Endodermal cell (in vitro differentiated cells): ENCODE measurements around the gene ANO8. TPM values are rescaled to one million over a fixed set of nuclear protein-coding genes. Genes with fewer than 3 reads are reported as not detected.

Experiments
- DNase-seq: peaks from one replicate; pipeline ENCODE4 v3.0.0-alpha.2; 2017
- H3K27ac ChIP-seq: 2 replicates; pipeline ENCODE4 v1.5.1; 2013; ENCODE audit warnings: mild to moderate bottlenecking, low read depth, low read length, moderate library complexity
- H3K27me3 ChIP-seq: 2 replicates; pipeline ENCODE4 v1.6.1; 2013; ENCODE audit warnings: mild to moderate bottlenecking, low read length, moderate library complexity; ENCODE audit not compliant: insufficient read depth, control insufficient read depth, poor library complexity, severe bottlenecking
- H3K36me3 ChIP-seq: 2 replicates; pipeline ENCODE4 v1.7.0; 2013; ENCODE audit warnings: mild to moderate bottlenecking, low read length, moderate library complexity; ENCODE audit not compliant: control insufficient read depth, insufficient read depth
- H3K4me1 ChIP-seq: one replicate; pipeline ENCODE4 v1.7.0; 2013; ENCODE audit warnings: low read length; ENCODE audit not compliant: control insufficient read depth, insufficient read depth
- H3K4me3 ChIP-seq: 2 replicates; pipeline ENCODE4 v1.5.1; 2013; ENCODE audit warnings: mild to moderate bottlenecking, low read length, moderate library complexity
- H3K9ac ChIP-seq: 2 replicates; pipeline ENCODE4 v1.6.1; 2013; ENCODE audit warnings: mild to moderate bottlenecking, low read length, moderate library complexity; ENCODE audit not compliant: poor library complexity, severe bottlenecking; ENCODE audit errors: extremely low read depth
- H3K9me3 ChIP-seq: 2 replicates; pipeline ENCODE4 v1.6.1; 2013; ENCODE audit warnings: mild to moderate bottlenecking, low read length, moderate library complexity; ENCODE audit not compliant: control insufficient read depth
- H3K27ac Mint-ChIP-seq: 2 replicates; pipeline ENCODE4 v1.8.0; 2020; ENCODE audit warnings: mixed read lengths
- H3K27me3 Mint-ChIP-seq: 2 replicates; pipeline ENCODE4 v1.8.0; 2021; ENCODE audit warnings: mild to moderate bottlenecking, mixed read lengths; ENCODE audit not compliant: insufficient read depth
- H3K36me3 Mint-ChIP-seq: 2 replicates; pipeline ENCODE4 v1.8.0; 2020; ENCODE audit warnings: low read depth, mixed read lengths
- H3K4me1 Mint-ChIP-seq: 2 replicates; pipeline ENCODE4 v1.8.0; 2020; ENCODE audit warnings: mixed read lengths
- H3K4me3 Mint-ChIP-seq: 2 replicates; pipeline ENCODE4 v1.8.0; 2020; ENCODE audit warnings: mild to moderate bottlenecking, moderate library complexity, mixed read lengths
- H3K9me3 Mint-ChIP-seq: 2 replicates; pipeline ENCODE4 v1.8.0; 2020; ENCODE audit warnings: mild to moderate bottlenecking, mixed read lengths
- CTCF ChIP-seq: fragments of 200-600 bp; sonication (generic); conservative IDR thresholded peaks from 2 replicates; pipeline ENCODE4 v1.5.0; 2021; ENCODE audit warnings: antibody characterized with exemption, mild to moderate bottlenecking
- WGBS, 2 experiments: methylation state at CpG; one replicate each; pipeline versions ENCODE4 v1.1.5 to v1.1.7; 2013; ENCODE audit warnings: missing lambda C conversion rate in 2 of 2, mixed read lengths in 1 of 2; ENCODE audit not compliant: insufficient coverage in 1 of 2, insufficient read length in 1 of 2; 5-methylcytosine and 5-hydroxymethylcytosine counted together
- total RNA-seq, 2 donors: library from RNA; stranded (reverse); fragmentation: NEBNext Ultra II Directional in 1 of 2; extraction: Animal tissue kit (Norgen Biotek cat#: 25700) in 1 of 2; gene quantifications; 2 replicates in 1 of 2; 3 replicates in 1 of 2; pipeline ENCODE4 v1.2.1, GENCODE V29; 2021

ANO8 gene
- total RNA-seq, 2 donors from 2014 or later: 27.5 to 29.5 TPM

- whole genome bisulfite sequencing, 2 experiments: 76 to 88% methylated on average over 7 to 11 of the region's 11 CpGs
- Histone ChIP-seq H3K36me3 (peaks cover 36% of the 10 kb centered on the region), H3K9me3 (no peaks in the 10 kb centered on the region), H3K27ac (no peak overlapping the region), H3K27me3 (no peaks in the 10 kb centered on the region), H3K9ac (peak overlapping the region; percentile 17), H3K4me1 (peaks cover 6% of the 10 kb centered on the region), H3K4me3 (no peak overlapping the region)
- H3K27me3 Mint-ChIP-seq: no peaks in the 10 kb centered on the region
- H3K27ac Mint-ChIP-seq: peak overlapping the region; percentile 89
- H3K36me3 Mint-ChIP-seq: peaks cover 22% of the 10 kb centered on the region
- H3K4me3 Mint-ChIP-seq: no peak overlapping the region
- no peaks in the 10 kb centered on the region for H3K9me3 Mint-ChIP-seq
- TF ChIP-seq CTCF: no peak
- DNase-seq: peak; percentile 68
- peaks cover 13% of the 10 kb centered on the region for H3K4me1 Mint-ChIP-seq
Observed at GRCh38 chr19:17311455-17312188, 23.0 kb downstream of the ANO8 start.

- DNase-seq: no peak
- Mint-ChIP-seq H3K27me3 (no peaks in the 10 kb centered on the region), H3K4me1 (peaks cover 17% of the 10 kb centered on the region), H3K36me3 (peaks cover 11% of the 10 kb centered on the region), H3K9me3 (no peaks in the 10 kb centered on the region), H3K4me3 (peak overlapping the region; percentile 93), H3K27ac (peak overlapping the region; percentile 93)
- H3K36me3 ChIP-seq: peaks cover 26% of the 10 kb centered on the region
- H3K4me1 ChIP-seq: peaks cover 6% of the 10 kb centered on the region
- no peak overlapping the region for H3K27ac ChIP-seq
- no peaks in the 10 kb centered on the region for H3K9me3 ChIP-seq
- H3K4me3 ChIP-seq: peak overlapping the region; percentile 83
- WGBS, 2 experiments: 8 to 29% methylated on average over 8 to 23 of the region's 23 CpGs
- no peak for TF ChIP-seq CTCF
- peak overlapping the region; percentile 85 for H3K9ac ChIP-seq
- H3K27me3 ChIP-seq: no peaks in the 10 kb centered on the region
Observed at GRCh38 chr19:17309965-17310461, 24.6 kb downstream of the ANO8 start.

- TF ChIP-seq CTCF: no peak
- H3K9me3 ChIP-seq: no peaks in the 10 kb centered on the region
Observed at GRCh38 chr19:17309198-17309964, 25.3 kb downstream of the ANO8 start, which contains the start of gene DDA1. Gene DDA1, plus strand, starts transcription at chr19:17309563. Its CDS starts 92 bp downstream, at chr19:17309655.

More at GRCh38 chr19:17309198-17309964, 25.3 kb downstream of the ANO8 start, which contains the start of gene DDA1:
- Mint-ChIP-seq H3K27ac (peak within 1 kb of the TSS; percentile 93), H3K9me3 (no peaks in the 10 kb centered on the region), H3K4me1 (peaks cover 17% of the 10 kb centered on the region), H3K36me3 (peaks cover 10% of the 10 kb centered on the region), H3K27me3 (no peaks in the 10 kb centered on the region), H3K4me3 (peak within 1 kb of the TSS; percentile 93)
- Histone ChIP-seq H3K4me3 (peak within 1 kb of the TSS; percentile 83), H3K27me3 (no peaks in the 10 kb centered on the region), H3K27ac (no peak within 1 kb of the TSS), H3K4me1 (peaks cover 6% of the 10 kb centered on the region), H3K36me3 (peaks cover 19% of the 10 kb centered on the region), H3K9ac (peak within 1 kb of the TSS; percentile 85)
- DNase-seq: peak; percentile 100
- WGBS, 2 experiments: 0 to 1% methylated on average over 14 to 46 of the region's 46 CpGs
